A549 (cell line): ENCODE data around the gene SNX30.

Experiments
- BHLHE40 ChIP-seq: IDR thresholded peaks from 2 replicates; pipeline ENCODE4 v1.6.1; 2012; ENCODE audit warnings: low read depth, low read length, inconsistent platforms
- CHD2 ChIP-seq: fragments of 150-350 bp; IDR thresholded peaks from 2 replicates; pipeline ENCODE4 v1.6.1; 2014; ENCODE audit warnings: low read length; ENCODE audit not compliant: partially characterized antibody
- CTCF ChIP-seq: fragments of >200 bp; sonication (Bioruptor Twin); formaldehyde crosslinking; IDR thresholded peaks from 3 replicates; pipeline ENCODE4 v1.5.1; 2016
- ELK1 ChIP-seq: fragments of 150-350 bp; IDR thresholded peaks from 2 replicates; pipeline ENCODE4 v1.6.1; 2014; ENCODE audit warnings: low read depth, mild to moderate bottlenecking, low read length
- ESRRA ChIP-seq: fragments of 150-350 bp; IDR thresholded peaks from 2 replicates; pipeline ENCODE4 v1.6.1; 2014; ENCODE audit warnings: mild to moderate bottlenecking, low read length, borderline replicate concordance
- REST ChIP-seq: fragments of 200-600 bp; sonication (generic); IDR thresholded peaks from 2 replicates; pipeline ENCODE4 v1.6.1; 2016; ENCODE audit warnings: antibody characterized with exemption, mild to moderate bottlenecking, moderate library complexity
- SMC3 ChIP-seq: fragments of >200 bp; sonication (Bioruptor Twin); formaldehyde crosslinking; IDR thresholded peaks from 3 replicates; pipeline ENCODE4 v1.6.1; 2018; ENCODE audit warnings: inconsistent platforms
- SREBF2 ChIP-seq: fragments of 450-650 bp; IDR thresholded peaks from 2 replicates; pipeline ENCODE4 v1.6.1; 2014; ENCODE audit warnings: mild to moderate bottlenecking, moderate library complexity
- TP53 ChIP-seq: fragments of 250-450 bp; sonication (Bioruptor Pico); IDR thresholded peaks from 2 replicates; pipeline ENCODE4 v1.5.0; 2021; ENCODE audit warnings: mild to moderate bottlenecking, moderate library complexity
- USF2 ChIP-seq: fragments of 450-650 bp; IDR thresholded peaks from 2 replicates; pipeline ENCODE4 v1.6.1; 2014; ENCODE audit warnings: antibody characterized with exemption

- TF ChIP-seq CHD2, result no peak
- no peak for TF ChIP-seq TP53 (CRISPR knock-in tag)
- TF ChIP-seq USF2, result no peak
- TF ChIP-seq CTCF, result no peak
- TF ChIP-seq SREBF2, result no peak
- TF ChIP-seq ELK1, result no peak
- no peak for TF ChIP-seq REST
- no peak for TF ChIP-seq BHLHE40
- no peak for TF ChIP-seq SMC3
- TF ChIP-seq ESRRA, result no peak
Measured at GRCh38 chr9:112760821-112761220, 10.3 kb downstream of the SNX30 start.
